ENCODE results near the gene CWC15. TPM values are rescaled to one million over a fixed set of nuclear protein-coding genes. Genes with fewer than 3 reads are reported as not detected.

CWC15 gene
- total and polyA plus RNA-seq, 2 donors (not counting 1 experiment from before 2014, with no cell fraction given): 18.1 to 59.8 TPM

- Histone ChIP-seq H3K4me3 (ENCODE audit: control extremely low read depth in 1 of 5, extremely low read depth in 1 of 5, insufficient read depth in 1 of 5, low read depth in 2 of 5, low read length in 4 of 5) (no peak overlapping the region), H3K9ac (ENCODE audit: low read length) (no peak overlapping the region), H3K27me3 (replicated peaks in 1 of 4; ENCODE audit: control extremely low read depth in 1 of 4, control insufficient read depth in 3 of 4, insufficient read depth in 4 of 4, low read length in 3 of 4) (no peaks in the 10 kb centered on the region), H3K27ac (ENCODE audit: low read length in 2 of 2) (no peak overlapping the region), H2AFZ (ENCODE audit: insufficient read depth, low read depth, low read length, poor library complexity, severe bottlenecking) (no peak overlapping the region), H3K9me3 (ENCODE audit: control extremely low read depth in 1 of 3, control insufficient read depth in 2 of 3, insufficient read depth in 1 of 3, low read length in 2 of 3) (no peaks in the 10 kb centered on the region), H3K36me3 (replicated peaks in 1 of 2; ENCODE audit: control extremely low read depth in 1 of 2, control insufficient read depth in 1 of 2, extremely low read depth in 1 of 2, insufficient read depth in 2 of 2, low read length in 1 of 2) (peaks cover 5 to 31% of the 10 kb centered on the region in 2 experiments), H3K79me2 (ENCODE audit: control insufficient read depth, insufficient read depth, low read length) (no peaks in the 10 kb centered on the region), H4K20me1 (ENCODE audit: control insufficient read depth, insufficient read depth, low read length, poor library complexity, severe bottlenecking) (no peaks in the 10 kb centered on the region), H3K4me1 (ENCODE audit: control insufficient read depth in 2 of 2, insufficient read depth in 2 of 2, low read length in 2 of 2) (no peaks in the 10 kb centered on the region), H3K4me2 (replicated peaks; ENCODE audit: low read depth, low read length, poor library complexity, severe bottlenecking) (no peak overlapping the region)
- no peaks in the 10 kb centered on the region for H3K4me1 Mint-ChIP-seq
- ChIA-PET POLR2A (no interaction called here), CTCF (interaction anchor here (0.6 kb wide), 1 partner anchor 355 kb away, joined by 3 read pairs; no protein-coding TSS in a partner anchor)
- no peak for ATAC-seq (ENCODE audit: low read depth)
- no peak for DNase-seq
- no peak for TF ChIP-seq EZH2 (IDR thresholded peaks at IDR 0.05; ENCODE audit: borderline replicate concordance, insufficient read depth, low read depth, low read length, poor library complexity, severe bottlenecking)
- no peak for TF ChIP-seq CTCF (IDR thresholded peaks at IDR 0.05)
- no peaks in the 10 kb centered on the region for H3K9me3 Mint-ChIP-seq (ENCODE audit: insufficient read depth)
- no peak overlapping the region for H3K4me3 Mint-ChIP-seq
- intact Hi-C loops (cut with micrococcal nuclease): no loop called here
- no peak overlapping the region for H3K27ac Mint-ChIP-seq
- H3K27me3 Mint-ChIP-seq: peaks cover 4% of the 10 kb centered on the region
- WGBS (ENCODE audit: insufficient coverage): no CpG with 5 or more reads among the region's 2 CpGs
These were observed 15.1 kb downstream of the CWC15 start for GRCh38 chr11:94958121-94958696.

- no peak overlapping the region for H3K27ac Mint-ChIP-seq
- no peak overlapping the region for H3K4me3 ChIP-seq (ENCODE audit: control extremely low read depth in 1 of 5, extremely low read depth in 1 of 5, insufficient read depth in 1 of 5, low read depth in 2 of 5, low read length in 4 of 5)
- no peak overlapping the region for H3K27ac ChIP-seq (ENCODE audit: low read length in 2 of 2)
- H3K4me1 ChIP-seq (ENCODE audit: control insufficient read depth in 2 of 2, insufficient read depth in 2 of 2, low read length in 2 of 2): no peaks in the 10 kb centered on the region
- no peaks in the 10 kb centered on the region for H3K27me3 ChIP-seq (replicated peaks in 1 of 4; ENCODE audit: control extremely low read depth in 1 of 4, control insufficient read depth in 3 of 4, insufficient read depth in 4 of 4, low read length in 3 of 4)
- H3K4me1 Mint-ChIP-seq: no peaks in the 10 kb centered on the region
- H4K20me1 ChIP-seq (ENCODE audit: control insufficient read depth, insufficient read depth, low read length, poor library complexity, severe bottlenecking): no peaks in the 10 kb centered on the region
- ChIA-PET POLR2A (no interaction called here), CTCF (interaction anchor here (1.3 kb wide), 1 partner anchor 10 kb away, joined by 3 read pairs; no protein-coding TSS in a partner anchor)
- WGBS (ENCODE audit: insufficient coverage): 69% methylated on average over 4 of the region's 4 CpGs
- H2AFZ ChIP-seq (ENCODE audit: insufficient read depth, low read depth, low read length, poor library complexity, severe bottlenecking): no peak overlapping the region
- no peak overlapping the region for H3K4me2 ChIP-seq (replicated peaks; ENCODE audit: low read depth, low read length, poor library complexity, severe bottlenecking)
- H3K36me3 ChIP-seq (replicated peaks in 1 of 2; ENCODE audit: control extremely low read depth in 1 of 2, control insufficient read depth in 1 of 2, extremely low read depth in 1 of 2, insufficient read depth in 2 of 2, low read length in 1 of 2): peaks cover 4 to 19% of the 10 kb centered on the region in 2 experiments
- peaks cover 5% of the 10 kb centered on the region for H3K27me3 Mint-ChIP-seq
- H3K79me2 ChIP-seq (ENCODE audit: control insufficient read depth, insufficient read depth, low read length): no peaks in the 10 kb centered on the region
- H3K9me3 ChIP-seq (ENCODE audit: control extremely low read depth in 1 of 3, control insufficient read depth in 2 of 3, insufficient read depth in 1 of 3, low read length in 2 of 3): no peaks in the 10 kb centered on the region
- no peaks in the 10 kb centered on the region for H3K9me3 Mint-ChIP-seq (ENCODE audit: insufficient read depth)
- no peak overlapping the region for H3K9ac ChIP-seq (ENCODE audit: low read length)
- intact Hi-C loops (cut with micrococcal nuclease): no loop called here
- no peak overlapping the region for H3K4me3 Mint-ChIP-seq
- DNase-seq (no peak), ATAC-seq (ENCODE audit: low read depth) (no peak)
- TF ChIP-seq EZH2 (IDR thresholded peaks at IDR 0.05; ENCODE audit: borderline replicate concordance, insufficient read depth, low read depth, low read length, poor library complexity, severe bottlenecking): no peak
- TF ChIP-seq CTCF (IDR thresholded peaks at IDR 0.05): no peak
These were observed 16.4 kb downstream of the CWC15 start for GRCh38 chr11:94956963-94957362.
